ENCODE results near the gene DRAP1. TPM values are rescaled to one million over a fixed set of nuclear protein-coding genes. Genes with fewer than 3 reads are reported as not detected.

DRAP1 gene
- total RNA-seq, 4 donors from 2014 or later: 96.7 to 146 (median 110) TPM

GRCh38 chr11:65962141-65962564 is 42.9 kb downstream of the DRAP1 start:
- intact Hi-C loops (cut with DNase I; ENCODE audit: low total_unique reads): loop anchor here (5.0 kb wide), 1 partner anchor 345 kb away; the partner anchor contains the start of gene PCNX3
- H3K9me3 ChIP-seq: no peaks in the 10 kb centered on the region
- in situ Hi-C loops (cut with MboI; ENCODE audit: low sequenced_read_pairs in 4 of 4): loop anchor here in 1 of 4 donors (10.0 kb wide), 1 partner anchor 77 kb away; the partner anchor contains the start of gene FIBP
- ATAC-seq (peak in 1 of 2 donors; percentile 1), DNase-seq (no peak)
- H3K27me3 ChIP-seq: no peaks in the 10 kb centered on the region
- peak overlapping the region; percentile 81 to 96 (median 90) for H3K27ac ChIP-seq
- peaks cover 16 to 24% of the 10 kb centered on the region in 2 donors for H3K4me1 ChIP-seq
- H3K4me3 ChIP-seq: peak overlapping the region; percentile 69 to 100 (median 88)
- H3K36me3 ChIP-seq: peaks cover 0 to 33% of the 10 kb centered on the region in 2 donors
- TF ChIP-seq CTCF (IDR thresholded peaks at IDR 0.05 in 4 of 5, conservative IDR thresholded peaks at IDR 0.05 in 1 of 5) (no peak), POLR2A (IDR thresholded peaks at IDR 0.05) (no peak)

GRCh38 chr11:65964906-65965305 is 45.7 kb downstream of the DRAP1 start:
- no peak for TF ChIP-seq POLR2A (IDR thresholded peaks at IDR 0.05)
- no peak for TF ChIP-seq CTCF (IDR thresholded peaks at IDR 0.05 in 4 of 5, conservative IDR thresholded peaks at IDR 0.05 in 1 of 5)
- in situ Hi-C loops (cut with MboI; ENCODE audit: low sequenced_read_pairs in 4 of 4): loop anchor here in 1 of 4 donors (10.0 kb wide), 1 partner anchor 80 kb away; the partner anchor contains the start of gene FIBP
- H3K9me3 ChIP-seq: no peaks in the 10 kb centered on the region

GRCh38 chr11:65965986-65966762 is 46.9 kb downstream of the DRAP1 start:
- H3K4me1 ChIP-seq: peaks cover 40 to 41% of the 10 kb centered on the region in 2 donors
- no peak overlapping the region for H3K27ac ChIP-seq
- DNase-seq (no peak), ATAC-seq (no peak)
- H3K27me3 ChIP-seq: no peaks in the 10 kb centered on the region
- in situ Hi-C loops (cut with MboI; ENCODE audit: low sequenced_read_pairs in 4 of 4) (loop anchor here in 1 of 4 donors (10.0 kb wide), 1 partner anchor 81 kb away; the partner anchor contains the start of gene FIBP), intact Hi-C loops (cut with DNase I; ENCODE audit: low total_unique reads) (no loop called here)
- no peaks in the 10 kb centered on the region for H3K9me3 ChIP-seq
- no peak overlapping the region for H3K4me3 ChIP-seq
- TF ChIP-seq POLR2A (IDR thresholded peaks at IDR 0.05) (no peak), CTCF (IDR thresholded peaks at IDR 0.05 in 4 of 5, conservative IDR thresholded peaks at IDR 0.05 in 1 of 5) (no peak)
- peaks cover 0 to 54% of the 10 kb centered on the region in 2 donors for H3K36me3 ChIP-seq

More at GRCh38 chr11:65964906-65965305, 45.7 kb downstream of the DRAP1 start:
- Histone ChIP-seq H3K36me3 (peaks cover 0 to 49% of the 10 kb centered on the region in 2 donors), H3K27ac (no peak overlapping the region), H3K4me1 (peaks cover 34 to 41% of the 10 kb centered on the region in 2 donors), H3K4me3 (no peak overlapping the region), H3K27me3 (no peaks in the 10 kb centered on the region)
- no peak for DNase-seq
- no peak for ATAC-seq
- intact Hi-C loops (cut with DNase I; ENCODE audit: low total_unique reads): loop anchor here (5.0 kb wide), 1 partner anchor 348 kb away; the partner anchor contains the start of gene PCNX3

GRCh38 chr11:65967329-65967934 is 48.2 kb downstream of the DRAP1 start:
- peaks cover 39 to 40% of the 10 kb centered on the region in 2 donors for H3K4me1 ChIP-seq
- no peaks in the 10 kb centered on the region for H3K27me3 ChIP-seq
- in situ Hi-C loops (cut with MboI; ENCODE audit: low sequenced_read_pairs in 4 of 4) (loop anchor here in 1 of 4 donors (10.0 kb wide), 1 partner anchor 83 kb away; the partner anchor contains the start of gene FIBP), intact Hi-C loops (cut with DNase I; ENCODE audit: low total_unique reads) (no loop called here)
- DNase-seq (no peak), ATAC-seq (no peak)
- no peaks in the 10 kb centered on the region for H3K9me3 ChIP-seq
- TF ChIP-seq POLR2A (IDR thresholded peaks at IDR 0.05): no peak
- TF ChIP-seq CTCF (IDR thresholded peaks at IDR 0.05 in 4 of 5, conservative IDR thresholded peaks at IDR 0.05 in 1 of 5): no peak
- peaks cover 0 to 54% of the 10 kb centered on the region in 2 donors for H3K36me3 ChIP-seq
- no peak overlapping the region for H3K27ac ChIP-seq
- no peak overlapping the region for H3K4me3 ChIP-seq
